ENCODE results near the gene IGLL5.

The IGLL5 gene

GRCh38 chr22:22887621-22888503, at the start of gene IGLL5:
TSS of gene IGLL5 (plus strand) at chr22:22887816. CDS start at chr22:22888054, 238 bp downstream.
- DNase-seq (ENCODE audit: low spot score), result no peak

GRCh38 chr22:22838148-22838786, 49.3 kb upstream of the IGLL5 start:
- no peak for DNase-seq (ENCODE audit: low spot score)

GRCh38 chr22:22839570-22840314, 47.9 kb upstream of the IGLL5 start:
- DNase-seq (ENCODE audit: low spot score), result no peak

GRCh38 chr22:22840780-22841179, 46.8 kb upstream of the IGLL5 start:
- DNase-seq (ENCODE audit: low spot score), result no peak

GRCh38 chr22:22841598-22841997, 46.0 kb upstream of the IGLL5 start:
- DNase-seq (ENCODE audit: low spot score), result no peak

GRCh38 chr22:22842085-22842484, 45.5 kb upstream of the IGLL5 start:
- DNase-seq (ENCODE audit: low spot score), result no peak

- DNase-seq (ENCODE audit: low spot score), result no peak
Measured at GRCh38 chr22:22843848-22844247, 43.8 kb upstream of the IGLL5 start.

- DNase-seq (ENCODE audit: low spot score), result no peak
Measured at GRCh38 chr22:22847241-22847640, 40.4 kb upstream of the IGLL5 start.

- DNase-seq (ENCODE audit: low spot score), result peak; percentile 75
Measured at GRCh38 chr22:22848364-22848866, 39.2 kb upstream of the IGLL5 start.

- no peak for DNase-seq (ENCODE audit: low spot score)
Measured at GRCh38 chr22:22849640-22850610, 37.7 kb upstream of the IGLL5 start.

- DNase-seq (ENCODE audit: low spot score), result no peak
Measured at GRCh38 chr22:22851969-22852368, 35.6 kb upstream of the IGLL5 start.

- no peak for DNase-seq (ENCODE audit: low spot score)
Measured at GRCh38 chr22:22853713-22854112, 33.9 kb upstream of the IGLL5 start.

- DNase-seq (ENCODE audit: low spot score), result no peak
Measured at GRCh38 chr22:22854466-22854865, 33.1 kb upstream of the IGLL5 start.

- DNase-seq (ENCODE audit: low spot score), result no peak
Measured at GRCh38 chr22:22855085-22855484, 32.5 kb upstream of the IGLL5 start.

- DNase-seq (ENCODE audit: low spot score), result peak; percentile 66
Measured at GRCh38 chr22:22855617-22856308, 31.9 kb upstream of the IGLL5 start.

- DNase-seq (ENCODE audit: low spot score), result no peak
Measured at GRCh38 chr22:22856364-22856763, 31.3 kb upstream of the IGLL5 start.

GRCh38 chr22:22856885-22857606, 30.6 kb upstream of the IGLL5 start:
- no peak for DNase-seq (ENCODE audit: low spot score)

- DNase-seq (ENCODE audit: low spot score), result no peak
Measured at GRCh38 chr22:22857607-22858558, 29.7 kb upstream of the IGLL5 start.

- no peak for DNase-seq (ENCODE audit: low spot score)
Measured at GRCh38 chr22:22858559-22858937, 29.1 kb upstream of the IGLL5 start.
